ENCODE results near the gene SEL1L2.
A peak's percentile ranks its signal among the peaks of the same experiment; 100 is the strongest.

SEL1L2 gene

DNA sequence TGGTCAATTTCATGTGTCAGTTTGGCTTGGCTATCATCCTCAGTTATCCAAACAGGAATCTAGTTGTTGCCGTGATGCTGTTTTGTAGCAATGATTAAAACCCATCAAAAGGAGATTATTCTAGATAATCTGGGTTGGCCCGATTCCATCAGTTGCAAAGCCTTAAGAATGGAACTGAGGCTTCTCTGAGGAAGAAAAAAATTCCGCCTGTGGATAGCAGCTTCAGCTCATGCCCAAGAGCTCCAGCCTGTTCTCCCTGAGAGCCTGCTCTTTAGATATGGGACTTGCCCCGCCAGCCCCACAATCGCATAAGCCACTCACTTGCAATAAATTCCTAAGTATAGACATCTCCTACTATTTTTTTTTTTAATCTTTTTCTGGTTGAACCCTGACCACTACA, 61.5 kb downstream of the SEL1L2 start:
- no peak for DNase-seq

DNA sequence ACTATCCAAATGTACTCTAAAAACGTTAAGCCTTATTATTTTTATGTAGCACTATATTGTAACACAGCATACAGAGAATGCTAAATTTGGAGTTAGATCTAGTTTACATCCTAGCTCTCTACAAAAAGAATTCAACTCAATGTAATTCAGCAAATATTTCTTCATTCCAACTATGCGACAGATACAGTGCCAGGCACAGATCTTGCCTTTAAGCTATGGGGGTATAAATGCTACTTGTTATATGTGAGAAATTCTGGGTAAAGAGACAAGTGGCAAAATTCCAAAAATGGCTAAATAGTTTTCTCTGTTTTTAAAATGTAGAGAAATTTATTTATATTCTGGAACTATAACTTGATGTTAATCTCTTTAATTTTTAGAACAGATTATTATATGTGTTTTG, 63.2 kb downstream of the SEL1L2 start:
- DNase-seq, result peak; percentile 7

DNA sequence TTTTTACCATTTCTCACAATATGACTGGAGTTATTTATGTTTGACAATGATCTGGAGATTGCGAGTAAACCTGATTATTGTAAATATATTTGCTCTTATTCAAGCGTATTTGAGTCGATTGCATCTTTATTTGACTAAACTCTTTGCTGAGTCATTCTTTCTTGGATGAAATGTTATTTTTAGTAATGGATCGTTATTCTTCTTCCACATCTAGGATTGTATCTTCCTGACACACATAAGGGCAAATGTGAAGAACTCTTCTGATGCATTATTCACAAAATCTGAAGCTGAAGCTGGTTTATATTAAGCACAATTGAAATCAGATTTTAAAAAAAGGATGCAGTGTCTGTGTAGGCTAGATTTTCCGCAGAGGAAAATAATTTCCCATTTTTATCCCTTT, 68.2 kb downstream of the SEL1L2 start:
- no peak for DNase-seq

DNA sequence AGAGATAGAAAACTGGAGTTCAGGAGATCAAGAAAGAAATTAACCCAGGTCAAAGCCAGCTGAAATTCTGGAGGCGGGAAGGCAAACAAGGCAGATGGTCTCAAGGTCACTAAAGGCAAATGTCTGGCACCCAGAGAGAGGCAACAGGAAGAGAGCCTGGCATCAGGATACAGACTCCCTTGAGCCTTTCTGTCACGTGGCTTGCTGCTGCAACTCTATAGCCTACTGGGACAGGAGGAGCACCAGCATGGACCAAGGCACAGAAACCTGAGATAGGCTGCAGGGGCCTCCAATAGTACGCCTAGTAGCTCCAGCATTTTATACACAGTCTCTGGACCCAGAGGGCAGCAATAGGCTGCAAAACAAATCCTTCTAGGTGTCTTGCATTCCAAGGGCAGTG, 75.1 kb downstream of the SEL1L2 start:
- DNase-seq, result no peak

DNA sequence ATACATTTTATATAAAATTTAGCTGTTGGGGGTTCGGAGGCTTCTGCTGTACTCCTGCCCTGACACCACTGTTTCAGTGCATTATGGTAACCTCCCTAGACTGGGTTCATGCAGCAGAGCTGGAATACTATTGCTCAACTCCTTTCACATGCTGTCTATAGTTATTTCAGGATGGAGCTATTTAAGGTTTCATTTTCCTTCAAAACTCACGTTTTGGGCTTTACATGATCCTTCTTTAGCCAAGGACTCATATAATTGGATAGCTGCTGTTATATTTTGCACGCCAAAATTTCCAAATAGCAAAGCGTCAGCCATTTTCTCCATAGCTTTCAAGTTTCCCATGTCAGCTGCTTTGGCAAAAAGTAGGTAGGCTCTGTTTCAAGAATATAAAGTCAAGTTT, 76.8 kb downstream of the SEL1L2 start:
- DNase-seq, result no peak

DNA sequence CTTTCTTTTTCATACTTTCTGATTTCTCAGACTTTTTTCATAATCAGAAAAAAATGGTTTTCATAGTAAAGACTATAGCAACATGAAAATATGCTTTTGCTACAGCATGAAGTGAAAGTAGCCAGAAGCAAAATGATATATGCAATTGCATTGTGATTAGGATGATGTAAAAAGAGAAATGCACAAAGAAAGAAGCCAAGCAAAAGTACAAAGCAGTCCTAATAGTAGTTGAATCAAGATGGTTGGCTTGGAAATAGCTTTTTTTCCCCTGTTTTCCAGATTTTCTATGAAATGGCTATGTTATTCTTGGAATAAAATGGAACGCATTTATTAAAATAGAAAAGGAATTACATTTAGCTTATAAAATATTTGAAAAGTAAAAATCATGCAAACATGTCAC, 77.3 kb downstream of the SEL1L2 start:
- DNase-seq, result no peak

DNA sequence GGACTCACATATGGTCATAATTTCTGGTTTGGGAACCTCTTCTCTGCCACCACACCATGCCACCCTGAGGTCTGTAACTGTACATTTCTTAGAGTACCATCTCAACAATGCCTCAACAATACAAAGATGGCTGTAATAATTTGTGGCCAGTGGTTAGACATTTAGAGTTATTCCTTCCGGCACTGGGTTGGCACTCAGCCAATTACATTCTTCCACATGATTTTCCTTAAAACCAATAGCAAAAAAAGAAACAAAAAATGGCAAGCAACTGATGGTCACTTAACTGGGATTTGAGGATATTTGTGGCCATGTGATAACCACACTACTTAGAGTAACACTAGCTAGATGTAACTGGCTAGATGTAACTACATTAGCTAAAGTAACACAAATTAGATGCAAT, 79.9 kb downstream of the SEL1L2 start:
- no peak for DNase-seq

DNA sequence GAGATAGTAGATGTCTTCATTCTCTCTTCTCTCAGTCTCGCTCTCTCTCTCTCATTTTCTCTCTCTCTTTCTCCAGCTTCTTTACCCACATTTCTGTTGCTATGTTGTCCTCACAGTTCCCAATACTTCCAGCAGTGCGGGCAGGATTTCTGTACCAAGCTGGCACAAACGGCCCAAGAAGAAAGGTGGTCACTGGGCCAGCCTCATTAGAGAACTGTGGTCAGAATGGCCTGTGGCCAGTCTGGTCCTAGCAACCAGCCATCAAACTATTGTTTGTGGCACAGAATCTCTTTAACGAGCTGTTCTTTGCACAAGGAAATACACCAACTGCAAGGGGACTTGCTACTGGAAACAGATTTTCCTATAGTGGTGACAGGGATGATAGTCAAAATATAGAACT, 81.3 kb downstream of the SEL1L2 start:
- no peak for DNase-seq

DNA sequence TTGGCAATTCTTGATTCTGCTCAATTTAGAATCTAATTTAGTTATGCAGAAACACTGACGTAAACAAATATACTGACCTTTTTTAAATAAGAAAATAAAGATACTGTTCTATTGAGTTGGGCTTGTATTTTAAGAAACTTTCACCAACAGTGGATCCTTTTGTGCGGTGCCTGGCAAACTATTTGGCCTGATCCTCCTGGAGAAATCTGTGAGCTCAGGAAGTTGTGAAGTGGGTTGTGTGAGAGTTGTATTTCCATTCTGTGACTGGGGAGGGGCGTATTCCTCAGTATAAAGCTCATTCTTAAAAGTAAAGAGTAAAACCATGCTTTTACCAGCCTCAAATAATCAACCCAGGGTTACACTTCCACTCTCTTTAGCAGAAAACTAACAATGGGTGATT, 85.6 kb downstream of the SEL1L2 start:
- DNase-seq, result no peak

DNA sequence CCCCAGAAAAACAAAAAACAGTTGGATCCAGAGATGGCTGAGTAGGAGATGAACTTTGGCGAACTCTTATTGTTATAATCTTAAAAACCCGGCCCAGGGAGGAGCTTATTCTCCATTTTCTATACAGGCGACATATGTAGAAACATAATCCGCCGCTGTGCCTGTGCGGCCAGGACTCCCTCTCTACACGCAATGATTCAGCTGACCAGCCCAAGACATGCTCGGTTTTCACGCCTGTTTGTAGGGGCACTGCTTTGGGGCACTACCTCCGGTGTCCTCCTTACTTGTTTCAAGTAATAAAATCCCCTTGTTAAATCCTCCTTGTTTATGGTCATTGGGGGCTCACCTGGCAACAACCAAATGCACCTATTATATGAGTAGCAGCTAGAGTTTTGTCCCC, 89.9 kb downstream of the SEL1L2 start:
- no peak for DNase-seq

DNA sequence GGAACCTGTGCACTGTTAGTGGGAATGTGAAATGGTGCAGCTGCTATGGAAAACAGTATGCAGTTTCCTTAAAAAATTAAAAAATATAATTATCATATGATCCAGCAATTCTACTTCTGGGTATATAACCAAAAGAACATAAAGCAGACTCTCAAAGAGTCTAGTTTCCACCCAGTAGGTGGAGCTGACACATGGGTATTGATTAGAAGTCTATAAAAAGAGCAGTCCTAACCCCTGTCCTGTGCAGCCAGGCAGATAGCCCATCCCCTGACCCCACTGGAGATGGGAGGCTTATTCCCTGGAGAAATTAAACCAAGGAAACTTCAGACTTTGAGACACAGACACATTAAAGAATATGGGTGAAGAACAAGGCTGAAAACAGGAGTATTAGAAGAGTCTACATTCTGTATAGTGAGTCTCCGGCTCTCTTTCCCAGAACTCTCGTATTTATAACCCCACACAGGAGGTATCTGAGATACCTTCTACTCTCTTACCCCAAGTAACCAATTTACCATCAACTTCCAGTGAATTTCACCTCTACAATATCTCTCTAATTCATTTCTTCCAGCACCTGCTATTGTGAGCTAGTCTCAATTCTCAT, 92.3 kb downstream of the SEL1L2 start:
- no peak for DNase-seq

DNA sequence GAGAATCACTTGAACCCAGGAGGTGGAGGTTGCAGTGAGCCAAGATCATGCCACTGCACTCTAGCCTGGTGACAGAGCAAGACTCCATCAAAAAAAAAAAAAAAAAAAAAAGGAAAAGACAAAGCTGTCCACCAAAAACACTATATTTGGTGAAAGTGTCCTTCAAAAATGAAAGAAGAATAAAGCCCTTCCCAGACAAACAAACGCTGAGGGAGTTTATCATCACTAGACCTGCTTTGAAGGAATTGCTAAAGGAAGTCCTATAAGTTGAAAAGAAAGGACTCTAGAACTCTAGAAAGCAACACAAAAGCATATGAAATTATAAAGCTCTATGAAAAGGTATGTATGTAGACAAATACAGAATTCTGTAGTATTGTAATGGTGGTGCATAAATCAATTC, 98.8 kb downstream of the SEL1L2 start:
- DNase-seq, result no peak

DNA sequence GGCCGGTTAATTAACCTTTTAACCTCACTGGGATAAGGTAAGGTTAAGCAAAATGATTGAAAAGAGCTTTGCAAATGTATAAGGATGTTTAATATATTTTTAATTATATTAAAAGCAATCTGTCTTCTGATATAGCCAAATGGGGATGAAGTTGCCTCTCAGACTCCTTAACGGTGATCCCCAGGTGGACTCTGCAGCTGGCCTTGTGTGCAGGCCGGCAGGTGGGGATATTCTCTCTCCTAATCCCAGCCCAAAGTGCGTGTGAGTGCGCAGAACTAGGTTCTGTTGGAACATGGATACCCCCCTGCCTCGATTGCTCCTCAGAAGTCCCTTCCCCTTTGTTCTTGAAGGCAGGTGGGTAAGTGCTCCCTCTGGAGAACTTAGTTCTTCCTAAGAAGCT, 105.6 kb downstream of the SEL1L2 start:
- DNase-seq, result no peak

DNA sequence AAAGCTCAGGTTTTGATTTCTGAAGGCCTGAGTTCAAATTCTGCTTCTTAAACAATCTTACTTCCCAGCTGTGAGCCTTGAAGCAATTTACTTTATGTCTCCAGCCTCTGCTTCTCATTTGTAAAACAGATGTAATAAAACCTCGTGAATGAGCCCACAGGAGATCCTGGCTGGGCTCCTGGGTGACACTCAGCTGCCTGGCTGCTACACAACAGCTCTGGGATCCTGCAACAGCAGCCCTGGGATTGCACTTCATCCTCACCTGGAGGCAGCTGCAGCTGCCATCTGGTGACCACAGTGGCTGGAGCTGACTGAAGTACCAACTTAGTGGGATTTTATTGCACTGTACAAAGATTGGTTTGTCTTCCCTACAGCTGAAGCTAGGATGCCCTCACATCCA, 107.0 kb downstream of the SEL1L2 start:
- DNase-seq, result no peak

DNA sequence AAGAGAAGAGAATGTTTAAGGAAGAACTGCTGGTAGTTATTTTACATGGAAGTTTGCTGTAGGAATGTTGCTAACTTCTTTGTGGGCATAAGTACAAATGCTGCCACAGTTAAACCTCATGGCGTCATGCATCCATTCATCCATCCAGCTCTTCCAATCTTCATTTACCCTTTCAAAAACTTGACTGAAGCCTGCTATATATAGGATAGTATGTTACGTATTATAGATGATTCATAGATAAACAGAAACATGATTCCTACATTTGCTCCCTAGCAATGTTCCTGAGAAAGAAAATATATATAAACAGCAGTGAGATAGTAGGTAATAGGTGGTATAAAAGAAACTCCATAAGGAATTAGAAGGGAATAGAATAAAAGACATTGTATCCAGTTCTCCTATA, 111.8 kb downstream of the SEL1L2 start:
- no peak for DNase-seq

DNA sequence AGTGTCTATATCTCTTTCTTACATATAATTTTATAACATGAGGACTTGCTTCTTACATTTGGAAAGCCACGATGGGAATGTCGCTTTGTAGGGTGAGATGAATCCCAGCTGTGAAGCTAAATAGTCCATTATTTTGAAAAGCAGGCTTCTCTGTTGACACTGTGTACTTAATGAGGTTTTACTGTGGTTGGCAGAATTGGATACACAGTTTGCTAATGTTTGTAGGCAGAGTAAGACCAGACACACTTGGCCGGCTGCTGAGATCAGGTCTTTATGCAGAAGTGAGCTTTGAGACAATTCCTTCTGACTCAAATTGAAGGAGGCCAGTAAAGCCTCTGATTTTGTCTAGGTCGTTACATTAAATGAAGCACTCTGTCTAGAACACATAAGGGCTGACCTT, 112.6 kb downstream of the SEL1L2 start:
- no peak for DNase-seq

DNA sequence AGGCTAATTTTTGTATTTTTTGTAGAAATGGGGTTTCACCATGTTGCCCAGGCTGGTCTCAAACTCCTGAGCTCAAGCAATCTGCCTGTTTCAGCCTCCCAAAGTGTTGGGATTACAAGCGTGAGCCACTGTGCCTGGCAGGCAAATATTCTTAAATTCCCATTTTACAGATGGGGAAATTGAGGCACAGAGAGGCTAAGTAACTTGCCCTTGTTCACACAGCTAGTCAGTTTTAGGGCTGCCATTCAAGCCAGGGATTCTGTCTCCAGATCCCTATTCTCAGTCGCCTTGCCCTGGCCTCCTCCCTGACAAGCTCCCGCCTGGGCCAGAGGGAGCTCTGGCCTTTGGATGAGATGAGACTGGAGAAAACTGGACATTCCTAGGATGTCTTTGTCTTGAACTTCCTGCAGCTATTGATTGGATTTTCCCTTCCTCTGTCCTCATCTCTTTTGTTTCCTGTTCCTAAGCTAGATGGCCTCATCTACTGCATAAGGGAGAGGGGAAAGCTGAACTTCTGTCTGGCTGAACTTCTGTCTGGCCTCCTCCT, 115.1 kb downstream of the SEL1L2 start:
- no peak for DNase-seq

DNA sequence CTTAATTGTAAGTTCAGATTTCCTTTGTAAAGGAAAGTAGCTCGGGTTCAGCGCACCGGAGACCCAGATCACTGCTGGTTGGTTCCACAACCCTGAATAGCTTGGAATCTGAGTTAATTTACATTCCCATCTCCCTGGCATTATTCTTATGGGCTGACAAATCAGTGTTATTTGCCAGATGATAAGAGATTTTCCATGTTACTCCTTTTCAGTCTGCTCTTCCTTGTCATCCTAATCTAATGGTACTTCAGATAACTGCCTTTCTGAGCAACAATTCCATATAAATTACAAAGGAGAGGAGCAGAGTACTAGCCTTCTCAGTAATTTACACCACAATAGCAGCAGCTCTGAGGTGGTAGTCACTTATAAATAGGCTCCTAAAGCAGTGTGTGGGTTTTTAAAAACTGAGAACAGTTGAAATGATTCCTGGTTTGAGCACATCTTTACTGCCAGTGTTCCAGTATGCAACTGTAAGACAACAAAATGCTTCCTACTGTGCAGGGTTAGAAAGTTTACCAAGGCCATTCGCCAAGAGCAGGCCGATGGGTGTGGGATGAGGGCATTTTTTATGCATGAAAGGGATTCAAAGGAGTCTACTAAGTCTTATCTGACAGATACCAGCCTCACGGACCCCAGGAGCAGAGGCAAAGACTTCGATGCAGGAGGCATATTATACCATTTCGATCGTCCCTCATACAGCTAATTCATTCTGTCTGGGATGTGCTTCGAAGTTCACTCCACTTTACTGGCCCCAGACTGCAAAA, 115.8 kb downstream of the SEL1L2 start:
- no peak for DNase-seq

DNA sequence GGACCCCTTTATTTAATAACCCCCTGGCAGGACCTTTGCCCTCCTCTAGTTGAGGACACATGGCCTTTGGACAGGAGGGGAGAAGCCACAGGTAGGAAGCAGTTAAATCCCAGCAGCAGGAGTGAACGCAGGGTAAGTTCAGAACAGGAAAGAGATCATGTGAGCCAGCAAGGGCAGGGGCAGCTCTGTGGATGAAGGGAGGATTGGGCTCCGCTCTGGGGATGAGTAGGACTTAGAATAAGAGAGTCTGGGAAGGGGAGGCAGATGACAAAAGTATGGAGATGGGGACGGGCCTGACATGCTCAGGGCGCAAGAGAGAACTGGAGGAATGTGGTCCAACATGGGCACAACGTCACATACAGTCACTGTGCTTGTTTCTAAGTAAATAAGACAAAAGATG, 116.6 kb downstream of the SEL1L2 start:
- DNase-seq, result no peak

DNA sequence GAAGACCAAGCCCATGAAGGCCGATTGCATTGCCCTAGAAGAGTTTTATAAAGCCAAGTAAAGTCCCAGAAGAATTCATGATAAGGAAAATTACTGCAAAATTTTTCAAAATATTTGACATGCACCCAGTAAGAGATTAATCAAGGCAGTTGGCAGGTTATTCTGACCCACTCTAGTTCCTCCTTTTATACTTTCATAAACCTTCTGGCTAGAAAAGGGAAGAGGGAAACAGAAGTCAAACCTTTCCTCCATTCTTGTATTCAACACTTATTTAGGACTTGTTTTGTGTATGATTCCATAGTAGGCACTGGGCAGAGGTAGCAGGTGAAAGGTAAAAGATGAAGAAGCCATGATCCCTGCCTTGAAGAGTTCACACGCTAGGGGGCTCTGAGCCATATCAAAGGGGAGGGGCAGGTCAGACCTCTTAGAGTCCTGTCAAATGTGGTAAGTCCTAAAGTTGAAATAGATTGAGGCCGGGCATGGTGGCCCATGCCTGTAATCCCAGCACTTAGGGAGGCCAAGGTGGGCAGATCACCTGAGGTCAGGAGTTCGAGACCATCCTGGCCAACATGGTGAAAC, 120.2 kb downstream of the SEL1L2 start:
- DNase-seq, result no peak

DNA sequence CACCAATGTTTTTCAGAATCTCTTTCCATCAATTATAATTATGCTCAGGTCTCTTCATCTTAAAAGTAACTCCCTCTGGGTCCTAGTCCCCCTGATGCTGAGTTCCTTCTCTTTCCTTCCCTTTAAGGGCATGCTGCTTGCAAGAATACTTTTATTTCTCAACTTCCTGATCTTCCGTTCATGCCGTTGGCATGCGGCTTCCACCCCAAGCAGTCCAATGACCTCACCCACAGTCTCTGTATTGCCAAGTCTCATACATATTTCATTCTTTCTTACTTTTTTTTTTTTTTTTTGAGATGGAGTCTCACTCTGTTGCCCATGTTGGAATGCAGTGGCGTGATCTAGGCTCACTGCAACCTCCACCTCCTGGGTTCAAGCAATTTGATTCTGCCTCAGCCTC, 122.1 kb downstream of the SEL1L2 start:
- DNase-seq, result peak; percentile 65

DNA sequence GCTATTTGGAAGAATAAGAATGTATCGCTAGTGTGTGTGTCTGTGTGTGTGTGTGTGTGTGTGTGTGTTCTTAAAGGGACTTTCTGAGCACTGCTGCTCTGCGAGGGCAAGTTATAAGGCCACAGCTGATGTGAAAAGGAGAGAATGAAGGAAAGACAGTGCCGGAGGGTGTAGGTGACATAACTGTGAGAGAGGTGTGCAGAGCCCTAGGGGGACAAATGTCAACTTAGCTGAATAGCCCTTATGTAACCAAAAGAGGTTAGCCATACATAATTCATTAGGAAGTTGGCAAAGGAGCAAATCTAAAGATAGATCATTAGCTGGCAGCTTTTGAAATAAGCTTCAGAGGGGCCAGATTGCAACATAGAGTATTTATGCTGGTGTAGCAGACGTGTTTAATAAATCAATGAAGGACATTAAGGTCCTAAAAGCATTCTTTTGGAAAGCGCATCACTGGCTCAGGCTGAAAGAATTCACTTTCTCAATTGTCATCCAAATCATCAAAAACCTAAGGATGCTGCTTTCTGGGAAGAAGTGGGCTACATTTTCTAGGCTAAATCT, 124.5 kb downstream of the SEL1L2 start:
- no peak for DNase-seq

DNA sequence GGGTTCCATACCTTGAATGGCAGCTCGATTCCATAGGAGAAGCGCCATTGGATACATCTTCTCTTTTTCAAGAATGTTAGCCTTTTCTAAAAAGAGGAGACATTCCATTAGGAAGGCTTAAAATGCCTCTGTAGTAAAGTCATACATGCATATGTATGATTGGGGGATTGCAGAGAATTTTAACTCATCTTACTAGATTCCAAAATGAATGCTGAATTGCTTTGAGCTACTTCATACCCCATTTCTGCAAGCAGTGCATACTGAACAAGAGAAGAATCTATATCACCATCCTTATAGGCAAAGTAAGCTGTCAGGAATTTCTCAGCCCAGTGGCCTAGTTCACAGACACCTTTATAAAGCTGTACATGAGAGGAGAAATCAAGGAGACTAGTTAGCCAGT, 125.3 kb downstream of the SEL1L2 start:
- DNase-seq, result peak; percentile 2

DNA sequence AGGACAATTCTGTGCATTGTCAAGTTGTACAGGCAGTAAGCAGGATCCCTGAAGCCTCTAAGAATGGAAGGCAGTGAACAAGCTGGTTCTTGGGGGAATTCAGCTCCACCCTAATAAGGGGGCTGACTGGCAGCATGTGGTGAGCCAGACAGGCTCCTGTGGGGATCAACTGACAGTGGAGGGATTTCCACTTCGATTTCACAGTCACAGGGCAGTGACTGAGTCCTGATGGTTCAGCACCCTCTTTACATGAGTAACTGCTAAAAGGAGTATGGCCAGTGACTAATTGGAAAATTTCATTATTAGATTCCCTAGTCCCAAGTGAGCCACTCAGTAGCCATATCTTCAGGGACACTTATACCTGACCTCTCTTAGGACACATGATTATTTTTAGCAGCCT, 127.2 kb downstream of the SEL1L2 start:
- DNase-seq, result no peak

Data from NCI-H226 (cell line).